Activated CD8-positive, alpha-beta memory T cell treated with anti-CD3 and anti-CD28 coated beads, Interleukin-2, amount 10 ng/mL, durations not matched to agents 7 days and 5 days (primary cell): ENCODE results near the gene OLAH. TPM values are rescaled to one million over a fixed set of nuclear protein-coding genes. Genes with fewer than 3 reads are reported as not detected.

Source experiments
- ATAC-seq: fragments of 150-1000 bp; cut with Tn5 transposase; one replicate; pipeline ENCODE4 v1.10.0; 2021; ENCODE audit warnings: moderate library complexity
- CTCF ChIA-PET: fragments of 350-600 bp; sonication (Branson Sonifier 250); formaldehyde crosslinking; loops from one replicate; lab custom pipeline; 2021; ENCODE audit warnings: antibody characterized with exemption; lab: Charles Lee
- DNase-seq: peaks from one replicate; pipeline ENCODE4 v3.0.0-alpha.2; 2020
- H3K27ac Mint-ChIP-seq: one replicate; pipeline ENCODE4 v1.8.0; 2021; ENCODE audit warnings: mild to moderate bottlenecking, mixed read lengths
- H3K27me3 Mint-ChIP-seq: one replicate; pipeline ENCODE4 v1.8.0; 2021; ENCODE audit warnings: mixed read lengths
- H3K36me3 Mint-ChIP-seq: one replicate; pipeline ENCODE4 v1.8.0; 2021; ENCODE audit warnings: mild to moderate bottlenecking, mixed read lengths
- H3K4me1 Mint-ChIP-seq: one replicate; pipeline ENCODE4 v1.8.0; 2021; ENCODE audit warnings: mixed read lengths
- H3K4me3 Mint-ChIP-seq: one replicate; pipeline ENCODE4 v1.8.0; 2021; ENCODE audit warnings: mild to moderate bottlenecking, moderate library complexity, mixed read lengths
- H3K9me3 Mint-ChIP-seq: one replicate; pipeline ENCODE4 v1.8.0; 2022; ENCODE audit warnings: low read depth, mixed read lengths
- total RNA-seq, 2 experiments: library from RNA; stranded (reverse); gene quantifications; one replicate each; pipeline ENCODE4 v1.2.3, GENCODE V29; 2021

Gene OLAH
- total RNA-seq, 2 experiments from 2014 or later, result 0.49 to 0.79 TPM

DNA sequence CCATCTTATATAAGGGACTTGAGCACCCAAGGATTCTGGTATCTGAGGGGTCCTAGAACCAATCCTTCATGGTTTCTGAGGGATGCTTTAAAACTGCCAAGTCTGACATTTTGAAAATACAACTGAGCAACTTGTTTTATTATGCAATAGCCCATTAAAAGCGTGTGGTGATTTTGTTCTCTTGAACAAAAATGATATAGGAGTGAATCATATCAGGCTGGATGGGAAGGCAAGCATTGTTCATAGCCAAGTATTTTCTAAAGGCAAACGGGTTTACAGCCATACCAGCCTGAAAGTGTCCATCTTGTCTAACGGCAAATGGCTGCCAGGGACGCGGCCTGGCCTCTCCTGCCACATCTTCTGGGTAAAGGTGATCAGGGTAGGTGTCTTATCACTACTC is 76.8 kb downstream of the OLAH start:
- peaks cover 38% of the 10 kb centered on the region for H3K4me1 Mint-ChIP-seq
- no peak for ATAC-seq
- H3K4me3 Mint-ChIP-seq, result no peak overlapping the region
- no peak overlapping the region for H3K27ac Mint-ChIP-seq
- H3K36me3 Mint-ChIP-seq, result peaks cover 40% of the 10 kb centered on the region
- no peaks in the 10 kb centered on the region for H3K9me3 Mint-ChIP-seq
- DNase-seq, result no peak
- CTCF ChIA-PET, result interaction anchor here (1.0 to 1.1 kb wide), 2 partner anchors 12 to 14 kb away, joined by 3 to 8 read pairs; no protein-coding TSS in a partner anchor
- no peaks in the 10 kb centered on the region for H3K27me3 Mint-ChIP-seq

DNA sequence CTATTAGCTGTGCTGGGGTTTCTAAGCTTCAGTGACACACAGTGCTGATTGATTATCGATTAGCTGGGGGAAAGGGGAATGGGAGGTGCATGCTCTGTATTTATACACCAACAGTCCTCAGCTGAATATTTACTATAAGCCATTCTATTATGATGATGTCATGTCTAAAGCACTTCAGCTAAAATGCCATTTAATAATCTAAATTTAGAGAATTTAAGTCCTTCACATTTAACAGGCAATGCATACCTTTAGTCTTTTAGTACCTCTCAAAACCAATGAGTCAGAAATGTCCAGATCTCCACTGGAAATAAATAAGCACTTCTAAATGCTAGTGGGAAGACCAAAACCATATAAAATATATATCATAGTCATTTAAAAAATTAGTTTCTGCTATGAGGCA is 78.0 kb downstream of the OLAH start:
- H3K9me3 Mint-ChIP-seq, result no peaks in the 10 kb centered on the region
- H3K27ac Mint-ChIP-seq, result no peak overlapping the region
- H3K4me3 Mint-ChIP-seq, result no peak overlapping the region
- no peak for DNase-seq
- CTCF ChIA-PET, result interaction anchor here (1.3 kb wide), 1 partner anchor 46 kb away, joined by 5 read pairs; the partner anchor contains the start of gene NMT2
- peaks cover 40% of the 10 kb centered on the region for H3K4me1 Mint-ChIP-seq
- peaks cover 49% of the 10 kb centered on the region for H3K36me3 Mint-ChIP-seq
- no peak for ATAC-seq
- H3K27me3 Mint-ChIP-seq, result no peaks in the 10 kb centered on the region

DNA sequence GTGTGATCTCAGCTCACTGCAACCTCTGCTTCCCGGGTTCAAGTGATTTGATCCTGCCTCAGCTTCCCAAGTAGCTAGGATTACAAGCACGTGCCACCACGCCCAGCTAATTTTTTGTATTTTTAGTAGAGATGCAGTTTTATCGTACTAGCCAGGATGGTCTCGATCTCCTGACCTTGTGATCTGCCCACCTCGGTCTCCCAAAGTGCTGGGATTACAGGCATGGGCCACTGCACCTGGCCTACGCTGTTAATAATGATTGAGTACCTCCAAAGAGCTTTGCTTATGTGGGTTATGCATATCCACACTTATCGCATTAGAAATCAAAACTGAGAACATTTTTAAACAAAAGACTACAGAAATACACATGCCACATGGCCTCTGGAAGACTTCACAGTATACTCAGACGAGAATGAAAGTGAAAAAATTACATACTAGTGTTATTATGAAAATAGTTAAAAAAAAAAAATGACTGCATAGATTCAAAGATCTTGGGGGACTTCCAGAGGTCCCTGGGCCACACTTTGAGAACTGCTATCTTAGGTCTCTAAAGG is 78.8 kb downstream of the OLAH start:
- no peak for DNase-seq
- Mint-ChIP-seq H3K4me1 (peaks cover 40% of the 10 kb centered on the region), H3K36me3 (peaks cover 49% of the 10 kb centered on the region), H3K4me3 (no peak overlapping the region), H3K27me3 (no peaks in the 10 kb centered on the region), H3K27ac (peak overlapping the region; percentile 72), H3K9me3 (no peaks in the 10 kb centered on the region)
- CTCF ChIA-PET, result interaction anchor here (0.9 to 1.7 kb wide), 3 partner anchors 11 to 45 kb away, joined by 3 to 8 read pairs (median 5); partner anchors contain the start of gene NMT2
- ATAC-seq, result peak; percentile 31

Other genes starting within 250 kb of the OLAH start
- gene CDNF, start 205.9 kb upstream of the OLAH start, total RNA-seq, result under 1 TPM; 0.50 to 0.94 TPM
- gene HSPA14, start 205.6 kb upstream of the OLAH start, total RNA-seq, result 10 to 100 TPM; 26.4 to 35.0 TPM
- 10 to 100 TPM; 20.1 to 21.0 TPM for gene MSANTD7, start 205.6 kb upstream of the OLAH start, total RNA-seq
- gene SUV39H2, start 165.1 kb upstream of the OLAH start, total RNA-seq, result 10 to 100 TPM; 33.4 to 40.3 TPM
- gene DCLRE1C, start 89.8 kb upstream of the OLAH start, total RNA-seq, result 10 to 100 TPM; 29.2 to 47.4 TPM
- gene MEIG1, start 84.6 kb upstream of the OLAH start, total RNA-seq, result 1 to 10 TPM in 1 of 2 experiments, under 1 TPM in 1; 0.91 to 1.1 TPM
- gene ACBD7, start 44.8 kb downstream of the OLAH start, total RNA-seq, result 1 to 10 TPM; 1.5 to 1.9 TPM
- 10 to 100 TPM; 17.2 to 22.3 TPM for gene RPP38, start 53.4 kb downstream of the OLAH start, total RNA-seq
- gene NMT2, start 124.8 kb downstream of the OLAH start, total RNA-seq, result 10 to 100 TPM; 21.3 to 31.7 TPM